Stimulated activated CD4-positive, alpha-beta T cell treated with anti-CD3 and anti-CD28 coated beads, TNF-alpha, amount 100 ng/mL, for 48 hours (primary cell): ENCODE measurements around the gene GFOD1.
"Not testable (repeated sequence)": the region's sequence is repeated elsewhere in the genome, so short reads cannot be mapped to it uniquely, and the experiment has no call there.

ENCODE experiments used
- DNase-seq, 3 donors: peaks; one replicate each; pipeline ENCODE4 v3.0.0-alpha.2; 2020; ENCODE audit warnings: low read depth in 3 of 3

Gene GFOD1

GRCh38 chr6:13441778-13442177 lies 45.6 kb downstream of the GFOD1 start:
- DNase-seq = no peak

GRCh38 chr6:13439644-13440043 lies 47.8 kb downstream of the GFOD1 start:
- no peak for DNase-seq

- no peak for DNase-seq
These were observed 49.3 kb downstream of the GFOD1 start for GRCh38 chr6:13438126-13438525.

- no peak for DNase-seq
These were observed 50.0 kb downstream of the GFOD1 start for GRCh38 chr6:13437218-13437996.

- no peak for DNase-seq
These were observed 50.8 kb downstream of the GFOD1 start for GRCh38 chr6:13436399-13437217.

- DNase-seq = no peak
These were observed 51.7 kb downstream of the GFOD1 start for GRCh38 chr6:13435477-13436246.

GRCh38 chr6:13434777-13435176 lies 52.6 kb downstream of the GFOD1 start:
- no peak for DNase-seq

GRCh38 chr6:13434135-13434775 lies 53.1 kb downstream of the GFOD1 start:
- DNase-seq = not testable (repeated sequence)

GRCh38 chr6:13433709-13434121 lies 53.7 kb downstream of the GFOD1 start:
- no peak for DNase-seq

- no peak for DNase-seq
These were observed 54.7 kb downstream of the GFOD1 start for GRCh38 chr6:13432526-13433184.

GRCh38 chr6:13431861-13432465 lies 55.4 kb downstream of the GFOD1 start:
- peak in 2 of 3 donors; percentile 38 to 44 for DNase-seq

GRCh38 chr6:13431059-13431656 lies 56.2 kb downstream of the GFOD1 start:
- DNase-seq = no peak

GRCh38 chr6:13429406-13429753 lies 58.0 kb downstream of the GFOD1 start:
- DNase-seq = no peak

- no peak for DNase-seq
These were observed 58.6 kb downstream of the GFOD1 start for GRCh38 chr6:13428583-13429405.

GRCh38 chr6:13427801-13428582 lies 59.4 kb downstream of the GFOD1 start:
- DNase-seq = peak; percentile 45 to 77 (median 69)

GRCh38 chr6:13427316-13427715 lies 60.1 kb downstream of the GFOD1 start:
- DNase-seq = no peak

GRCh38 chr6:13425943-13426931 lies 61.2 kb downstream of the GFOD1 start:
- peak in 1 of 3 donors; percentile 32 for DNase-seq
